HEK293 (cell line): ENCODE data around the gene VAV2.
"Not testable (repeated sequence)": the region's sequence is repeated elsewhere in the genome, so short reads cannot be mapped to it uniquely, and the experiment has no call there.

Experiments used
- KLF9 ChIP-seq: fragments of 450-650 bp; formaldehyde crosslinking; IDR thresholded peaks from 2 replicates; pipeline ENCODE4 v1.5.1; 2016; ENCODE audit warnings: missing biosample characterization, missing genetic modification characterization, low read depth
- SP2 ChIP-seq: fragments of 450-650 bp; formaldehyde crosslinking; IDR thresholded peaks from 2 replicates; pipeline ENCODE4 v1.5.1; 2016; ENCODE audit warnings: missing biosample characterization, missing genetic modification characterization
- ZNF114 ChIP-seq: fragments of 450-650 bp; formaldehyde crosslinking; IDR thresholded peaks from 2 replicates; pipeline ENCODE4 v1.5.0; 2017; ENCODE audit warnings: missing biosample characterization, missing genetic modification characterization
- ZNF138 ChIP-seq: fragments of 450-650 bp; formaldehyde crosslinking; IDR thresholded peaks from 2 replicates; pipeline ENCODE4 v1.5.1; 2016; ENCODE audit warnings: missing biosample characterization, missing genetic modification characterization, borderline replicate concordance
- ZNF677 ChIP-seq: fragments of 450-650 bp; IDR thresholded peaks from 2 replicates; pipeline ENCODE4 v1.5.0; 2018; ENCODE audit warnings: missing biosample characterization, mild to moderate bottlenecking, missing genetic modification characterization, moderate library complexity
- TF ChIP-seq, protein P1 (sequence below): sonication (generic); formaldehyde crosslinking; IDR thresholded peaks from 2 replicates; pipeline ENCODE4 v1.8.1; 2022; ENCODE audit warnings: mild to moderate bottlenecking, moderate library complexity, missing genetic modification reagents
- TF ChIP-seq, protein P2 (sequence below): fragments of 450-650 bp; formaldehyde crosslinking; IDR thresholded peaks from 2 replicates; pipeline ENCODE4 v1.5.1; 2016; ENCODE audit warnings: missing biosample characterization, missing genetic modification characterization

DNA sequence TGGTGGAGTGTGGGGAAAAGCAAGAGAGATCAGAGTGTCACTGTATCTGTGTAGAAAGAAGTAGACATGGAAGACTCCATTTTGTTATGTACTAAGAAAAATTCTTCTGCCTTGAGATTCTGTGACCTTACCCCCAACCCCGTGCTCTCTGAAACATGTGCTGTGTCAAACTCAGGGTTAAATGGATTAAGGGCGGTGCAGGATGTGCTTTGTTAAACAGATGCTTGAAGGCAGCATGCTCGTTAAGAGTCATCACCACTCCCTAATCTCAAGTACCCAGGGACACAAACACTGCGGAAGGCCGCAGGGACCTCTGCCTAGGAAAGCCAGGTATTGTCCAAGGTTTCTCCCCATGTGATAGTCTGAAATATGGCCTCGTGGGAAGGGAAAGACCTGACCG lies 34.4 kb downstream of the VAV2 start:
- TF ChIP-seq ZNF138; ZNF114 (tag by site-specific recombination); KLF9; SP2 (tag by site-specific recombination); ZNF677 (tag by site-specific recombination): not testable (repeated sequence)
- TF ChIP-seq, protein P1, sequence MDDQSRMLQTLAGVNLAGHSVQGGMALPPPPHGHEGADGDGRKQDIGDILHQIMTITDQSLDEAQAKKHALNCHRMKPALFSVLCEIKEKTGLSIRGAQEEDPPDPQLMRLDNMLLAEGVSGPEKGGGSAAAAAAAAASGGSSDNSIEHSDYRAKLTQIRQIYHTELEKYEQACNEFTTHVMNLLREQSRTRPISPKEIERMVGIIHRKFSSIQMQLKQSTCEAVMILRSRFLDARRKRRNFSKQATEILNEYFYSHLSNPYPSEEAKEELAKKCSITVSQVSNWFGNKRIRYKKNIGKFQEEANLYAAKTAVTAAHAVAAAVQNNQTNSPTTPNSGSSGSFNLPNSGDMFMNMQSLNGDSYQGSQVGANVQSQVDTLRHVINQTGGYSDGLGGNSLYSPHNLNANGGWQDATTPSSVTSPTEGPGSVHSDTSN (CRISPR knock-in tag), result not testable (repeated sequence)
- TF ChIP-seq, protein P2, sequence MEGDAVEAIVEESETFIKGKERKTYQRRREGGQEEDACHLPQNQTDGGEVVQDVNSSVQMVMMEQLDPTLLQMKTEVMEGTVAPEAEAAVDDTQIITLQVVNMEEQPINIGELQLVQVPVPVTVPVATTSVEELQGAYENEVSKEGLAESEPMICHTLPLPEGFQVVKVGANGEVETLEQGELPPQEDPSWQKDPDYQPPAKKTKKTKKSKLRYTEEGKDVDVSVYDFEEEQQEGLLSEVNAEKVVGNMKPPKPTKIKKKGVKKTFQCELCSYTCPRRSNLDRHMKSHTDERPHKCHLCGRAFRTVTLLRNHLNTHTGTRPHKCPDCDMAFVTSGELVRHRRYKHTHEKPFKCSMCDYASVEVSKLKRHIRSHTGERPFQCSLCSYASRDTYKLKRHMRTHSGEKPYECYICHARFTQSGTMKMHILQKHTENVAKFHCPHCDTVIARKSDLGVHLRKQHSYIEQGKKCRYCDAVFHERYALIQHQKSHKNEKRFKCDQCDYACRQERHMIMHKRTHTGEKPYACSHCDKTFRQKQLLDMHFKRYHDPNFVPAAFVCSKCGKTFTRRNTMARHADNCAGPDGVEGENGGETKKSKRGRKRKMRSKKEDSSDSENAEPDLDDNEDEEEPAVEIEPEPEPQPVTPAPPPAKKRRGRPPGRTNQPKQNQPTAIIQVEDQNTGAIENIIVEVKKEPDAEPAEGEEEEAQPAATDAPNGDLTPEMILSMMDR (tag by site-specific recombination), result not testable (repeated sequence)
